HFF-Myc (cell line): ENCODE measurements around the gene NAA15.
"Not testable (repeated sequence)": the region's sequence is repeated elsewhere in the genome, so short reads cannot be mapped to it uniquely, and the experiment has no call there.

Source experiments
- DNase-seq: peaks from one replicate; pipeline ENCODE4 v3.0.0-alpha.2; 2011; ENCODE audit warnings: low read depth; ENCODE audit errors: extremely low read depth
- H3K4me3 ChIP-seq: replicated peaks from 2 replicates; pipeline ENCODE4 v1.5.1; 2011; ENCODE audit warnings: low read depth, mild to moderate bottlenecking, control low read depth, low read length
- TF ChIP-seq, protein P1 (sequence below): IDR thresholded peaks from 2 replicates; pipeline ENCODE4 v1.5.1; 2012; ENCODE audit warnings: mild to moderate bottlenecking, low read depth, low read length, control low read depth; ENCODE audit errors: missing control alignments

The NAA15 gene

DNA sequence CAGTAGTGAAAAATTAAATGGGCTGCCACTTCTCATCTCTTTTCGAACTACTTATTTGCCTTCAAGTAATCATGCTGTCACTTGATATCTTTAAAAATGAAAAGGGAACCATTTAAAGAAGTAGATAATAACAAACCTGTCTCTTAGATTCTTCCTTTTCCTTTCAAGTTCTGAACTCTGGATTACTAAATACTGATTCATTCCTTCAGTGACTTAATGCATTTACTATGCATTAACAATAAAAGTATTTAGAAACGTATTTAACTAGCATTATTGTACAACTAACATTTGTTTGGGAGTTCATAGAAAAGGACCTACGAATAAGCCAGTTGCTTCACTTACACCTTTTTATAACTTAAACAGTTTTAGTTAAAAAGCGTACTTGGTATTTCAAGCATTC is 91.5 kb downstream of the NAA15 start:
- TF ChIP-seq, protein P1, sequence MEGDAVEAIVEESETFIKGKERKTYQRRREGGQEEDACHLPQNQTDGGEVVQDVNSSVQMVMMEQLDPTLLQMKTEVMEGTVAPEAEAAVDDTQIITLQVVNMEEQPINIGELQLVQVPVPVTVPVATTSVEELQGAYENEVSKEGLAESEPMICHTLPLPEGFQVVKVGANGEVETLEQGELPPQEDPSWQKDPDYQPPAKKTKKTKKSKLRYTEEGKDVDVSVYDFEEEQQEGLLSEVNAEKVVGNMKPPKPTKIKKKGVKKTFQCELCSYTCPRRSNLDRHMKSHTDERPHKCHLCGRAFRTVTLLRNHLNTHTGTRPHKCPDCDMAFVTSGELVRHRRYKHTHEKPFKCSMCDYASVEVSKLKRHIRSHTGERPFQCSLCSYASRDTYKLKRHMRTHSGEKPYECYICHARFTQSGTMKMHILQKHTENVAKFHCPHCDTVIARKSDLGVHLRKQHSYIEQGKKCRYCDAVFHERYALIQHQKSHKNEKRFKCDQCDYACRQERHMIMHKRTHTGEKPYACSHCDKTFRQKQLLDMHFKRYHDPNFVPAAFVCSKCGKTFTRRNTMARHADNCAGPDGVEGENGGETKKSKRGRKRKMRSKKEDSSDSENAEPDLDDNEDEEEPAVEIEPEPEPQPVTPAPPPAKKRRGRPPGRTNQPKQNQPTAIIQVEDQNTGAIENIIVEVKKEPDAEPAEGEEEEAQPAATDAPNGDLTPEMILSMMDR: no peak
- DNase-seq: no peak
- no peak overlapping the region for H3K4me3 ChIP-seq

DNA sequence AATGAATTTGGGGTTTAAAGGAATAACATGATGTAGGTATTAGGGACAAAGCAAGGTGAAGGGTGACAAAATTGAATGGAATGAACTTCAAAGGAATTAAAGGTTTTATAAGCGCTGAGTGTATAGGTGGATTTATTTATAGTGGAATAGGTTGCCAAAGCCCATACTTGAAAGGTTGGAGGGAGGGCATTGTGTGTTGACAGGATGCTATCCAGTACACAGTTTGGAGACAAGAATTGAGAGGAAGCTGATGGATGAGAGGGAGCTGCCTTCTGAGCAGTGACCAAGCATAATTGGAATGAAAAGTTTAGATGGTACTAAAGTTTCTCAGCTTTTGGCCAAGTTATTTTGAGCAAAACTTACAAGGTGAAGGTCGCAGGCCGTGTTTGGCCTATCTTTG is 100.1 kb downstream of the NAA15 start:
- DNase-seq: no peak
- TF ChIP-seq, protein P1: no peak
- H3K4me3 ChIP-seq: no peak overlapping the region

DNA sequence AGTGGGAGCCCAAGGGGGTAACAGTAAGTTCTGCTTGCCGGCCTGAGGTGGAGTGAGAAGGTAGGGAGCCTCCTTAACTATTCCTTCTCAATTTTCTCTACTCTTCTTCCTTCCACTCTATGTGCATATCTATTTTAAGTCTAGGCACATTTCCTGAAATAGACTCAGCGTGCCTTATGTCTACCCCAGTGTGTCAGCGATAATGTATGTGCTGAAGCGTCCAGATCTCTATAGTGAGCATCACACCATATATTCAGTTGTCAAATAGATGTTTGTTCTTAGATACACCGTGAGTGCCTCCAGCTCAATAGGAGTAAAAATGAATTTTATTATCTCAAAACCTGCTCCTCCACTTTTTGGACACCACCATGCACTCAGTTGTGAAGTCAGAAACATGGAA is 101.1 kb downstream of the NAA15 start:
- TF ChIP-seq, protein P1: no peak
- no peak overlapping the region for H3K4me3 ChIP-seq
- no peak for DNase-seq

DNA sequence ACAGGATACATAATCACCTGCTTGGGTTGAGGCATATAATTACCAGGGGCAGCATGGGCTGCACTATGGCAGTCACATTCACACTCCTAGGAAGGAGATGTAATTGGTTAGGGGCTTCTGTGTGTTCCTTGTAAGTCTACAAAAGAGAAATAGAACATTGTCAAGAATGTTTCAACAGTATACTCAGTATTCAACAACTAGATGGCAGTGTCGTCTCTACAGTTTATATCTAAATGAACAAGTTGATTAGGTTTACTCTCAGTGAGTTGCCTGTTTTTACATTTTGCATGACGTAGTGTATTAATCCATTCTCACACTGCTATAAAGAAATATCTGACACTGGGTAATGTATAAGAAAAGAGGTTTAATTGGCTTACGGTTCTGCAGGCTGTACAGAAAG is 102.2 kb downstream of the NAA15 start:
- TF ChIP-seq, protein P1: no peak

DNA sequence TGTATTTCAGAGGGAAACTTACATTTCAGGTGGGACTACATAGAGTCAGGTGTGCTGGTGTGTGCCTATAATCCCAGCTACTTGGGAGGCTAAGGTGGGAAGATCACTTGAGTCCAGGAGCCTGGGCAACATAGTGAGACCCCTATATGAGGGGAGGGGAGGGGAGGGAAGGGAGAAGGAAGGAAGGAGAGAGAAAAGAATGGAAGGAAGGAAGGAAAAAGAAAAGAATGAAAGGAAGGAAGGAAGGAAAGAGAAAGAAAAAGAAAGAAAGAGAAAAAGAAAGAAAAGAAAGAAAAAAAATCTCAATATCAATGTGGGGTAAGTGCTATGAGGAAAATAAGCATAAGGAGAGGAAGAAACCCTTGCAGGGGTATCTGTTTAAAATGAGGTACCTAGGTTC is 109.0 kb downstream of the NAA15 start:
- H3K4me3 ChIP-seq: no peak overlapping the region
- TF ChIP-seq, protein P1: no peak
- no peak for DNase-seq

More for the DNA sequence above, 102.2 kb downstream of the NAA15 start:
- no peak for DNase-seq
- H3K4me3 ChIP-seq: no peak overlapping the region

DNA sequence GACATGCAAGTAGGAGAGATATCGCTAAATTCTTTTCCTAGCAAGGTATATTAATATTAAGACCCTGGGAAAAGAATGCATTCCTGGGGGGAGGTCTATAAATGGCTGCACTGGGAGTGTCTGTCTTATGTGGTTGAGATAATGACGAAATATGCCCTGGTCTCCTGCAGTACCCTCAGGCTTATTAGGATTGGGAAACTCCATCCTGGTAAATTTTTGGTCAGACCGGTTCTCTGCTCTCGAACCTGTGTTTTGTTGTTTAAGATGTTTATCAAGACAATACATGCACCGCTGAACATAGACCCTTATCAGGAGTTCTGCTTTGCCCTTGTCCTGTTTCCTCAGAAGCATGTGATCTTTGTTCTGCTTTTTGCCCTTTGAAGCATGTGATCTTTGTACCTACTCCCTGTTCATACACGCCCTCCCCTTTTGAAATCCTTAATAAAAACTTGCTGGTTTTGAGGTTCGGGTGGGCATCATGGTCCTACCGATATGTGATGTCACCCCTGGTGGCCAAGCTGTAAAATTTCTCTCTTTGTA is 113.4 kb downstream of the NAA15 start:
- not testable (repeated sequence) for DNase-seq, H3K4me3 ChIP-seq

DNA sequence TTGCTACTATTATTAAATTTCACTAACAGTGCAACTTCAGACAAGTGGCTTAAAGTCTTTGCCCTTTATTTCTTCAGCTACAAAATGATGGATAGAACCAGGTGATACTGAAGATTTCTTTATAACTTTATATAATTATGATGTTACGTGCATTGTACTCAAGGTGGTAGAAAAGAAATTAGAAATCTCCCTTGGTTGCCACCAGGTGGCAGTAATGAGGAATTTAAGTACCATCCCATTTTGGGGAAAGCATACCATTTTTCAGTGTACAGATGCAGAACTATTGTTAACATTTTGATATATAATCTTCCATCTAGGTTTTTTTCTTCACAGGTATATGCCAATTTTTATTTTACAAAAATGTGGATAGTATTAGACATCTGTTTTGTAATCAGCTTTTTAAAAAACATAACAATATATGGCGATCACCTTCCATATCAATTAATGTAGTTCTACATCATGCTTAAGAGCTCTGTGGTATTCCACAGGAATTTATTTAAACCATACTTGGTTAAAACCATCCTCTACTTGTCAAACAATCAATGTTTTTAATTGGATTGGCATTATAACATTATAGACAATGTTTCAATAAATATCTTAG is 114.9 kb downstream of the NAA15 start:
- TF ChIP-seq, protein P1: peak; percentile 44
- DNase-seq: peak; percentile 24
- H3K4me3 ChIP-seq: no peak overlapping the region
